SK-N-SH treated with all-trans-retinoic acid at 6 μM for 48 hours (cell line): ENCODE results near the gene TCTN1.

Experiments used
- PPARA ChIP-seq: fragments of 250-450 bp; sonication (Bioruptor Pico); IDR thresholded peaks from 2 replicates; pipeline ENCODE4 v1.5.0; 2020; ENCODE audit warnings: mild to moderate bottlenecking, borderline replicate concordance
- TCF4 ChIP-seq: fragments of 250-450 bp; sonication (Bioruptor Pico); IDR thresholded peaks from 2 replicates; pipeline ENCODE4 v1.8.0; 2021; ENCODE audit warnings: mild to moderate bottlenecking, moderate library complexity, borderline replicate concordance
- TOX ChIP-seq: fragments of 250-450 bp; sonication (Bioruptor Pico); IDR thresholded peaks from 2 replicates; pipeline ENCODE4 v1.8.0; 2021; ENCODE audit warnings: mild to moderate bottlenecking, moderate library complexity, borderline replicate concordance
- ZC3H10 ChIP-seq: fragments of 250-450 bp; sonication (Bioruptor Pico); IDR thresholded peaks from 2 replicates; pipeline ENCODE4 v1.5.1; 2021; ENCODE audit warnings: mild to moderate bottlenecking, moderate library complexity
- ZFP3 ChIP-seq: fragments of 250-450 bp; sonication (Bioruptor Pico); IDR thresholded peaks from 2 replicates; pipeline ENCODE4 v1.5.0; 2020; ENCODE audit warnings: mild to moderate bottlenecking, moderate library complexity
- TF ChIP-seq, protein P1 (sequence below): fragments of 250-450 bp; sonication (Bioruptor Pico); IDR thresholded peaks from 2 replicates; pipeline ENCODE4 v1.8.0; 2021; ENCODE audit warnings: low read depth, mild to moderate bottlenecking, moderate library complexity, borderline replicate concordance

DNA sequence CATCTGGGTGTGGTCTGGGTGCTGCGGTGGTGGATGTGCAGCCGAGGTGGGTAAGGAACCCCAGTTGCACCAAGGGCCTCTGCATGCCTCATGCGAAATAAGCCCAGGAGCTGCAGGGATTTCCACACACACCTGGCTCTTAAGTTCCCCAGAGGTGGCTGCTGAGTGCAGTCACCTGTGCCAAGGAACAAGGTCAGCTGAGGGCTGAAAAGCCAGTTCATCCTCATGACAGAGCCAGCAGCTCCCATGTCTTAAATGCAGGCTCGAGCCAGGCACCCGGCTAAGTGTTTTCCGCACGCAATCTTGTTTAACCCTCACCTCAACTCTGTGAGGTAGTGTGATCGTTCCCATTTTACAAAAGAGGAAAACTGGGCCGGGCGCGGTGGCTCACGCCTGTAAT is 65.3 kb downstream of the TCTN1 start:
- TF ChIP-seq TOX (CRISPR knock-in tag): no peak
- no peak for TF ChIP-seq PPARA
- no peak for TF ChIP-seq TCF4 (CRISPR knock-in tag)
- TF ChIP-seq, protein P1, sequence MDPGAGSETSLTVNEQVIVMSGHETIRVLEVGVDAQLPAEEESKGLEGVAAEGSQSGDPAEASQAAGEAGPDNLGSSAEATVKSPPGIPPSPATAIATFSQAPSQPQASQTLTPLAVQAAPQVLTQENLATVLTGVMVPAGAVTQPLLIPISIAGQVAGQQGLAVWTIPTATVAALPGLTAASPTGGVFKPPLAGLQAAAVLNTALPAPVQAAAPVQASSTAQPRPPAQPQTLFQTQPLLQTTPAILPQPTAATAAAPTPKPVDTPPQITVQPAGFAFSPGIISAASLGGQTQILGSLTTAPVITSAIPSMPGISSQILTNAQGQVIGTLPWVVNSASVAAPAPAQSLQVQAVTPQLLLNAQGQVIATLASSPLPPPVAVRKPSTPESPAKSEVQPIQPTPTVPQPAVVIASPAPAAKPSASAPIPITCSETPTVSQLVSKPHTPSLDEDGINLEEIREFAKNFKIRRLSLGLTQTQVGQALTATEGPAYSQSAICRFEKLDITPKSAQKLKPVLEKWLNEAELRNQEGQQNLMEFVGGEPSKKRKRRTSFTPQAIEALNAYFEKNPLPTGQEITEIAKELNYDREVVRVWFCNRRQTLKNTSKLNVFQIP (CRISPR knock-in tag): no peak
- TF ChIP-seq ZC3H10 (CRISPR knock-in tag): no peak
- no peak for TF ChIP-seq ZFP3 (CRISPR knock-in tag)
